ENCODE measurements around the gene CD1D.
"Not testable (repeated sequence)": the region's sequence is repeated elsewhere in the genome, so short reads cannot be mapped to it uniquely, and the experiment has no call there.

Gene CD1D

GRCh38 chr1:158180741-158181576 lies at the start of gene CD1D:
CD1D (plus strand) TSS chr1:158180895; CDS start chr1:158181102, 207 bp downstream.
- DNase-seq, result peak in 1 of 2 experiments; percentile 14

- DNase-seq, result no peak
Measured at GRCh38 chr1:158131217-158131616, 49.5 kb upstream of the CD1D start.

- no peak for DNase-seq
Measured at GRCh38 chr1:158140764-158141192, 39.9 kb upstream of the CD1D start.

- no peak for DNase-seq
Measured at GRCh38 chr1:158145173-158145719, 35.4 kb upstream of the CD1D start.

GRCh38 chr1:158146165-158146564 lies 34.5 kb upstream of the CD1D start:
- no peak for DNase-seq

GRCh38 chr1:158146739-158147138 lies 34.0 kb upstream of the CD1D start:
- DNase-seq, result no peak

- DNase-seq, result no peak
Measured at GRCh38 chr1:158147401-158147800, 33.3 kb upstream of the CD1D start.

GRCh38 chr1:158147869-158148268 lies 32.8 kb upstream of the CD1D start:
- DNase-seq, result no peak

- DNase-seq, result no peak
Measured at GRCh38 chr1:158148468-158148867, 32.2 kb upstream of the CD1D start.

- no peak for DNase-seq
Measured at GRCh38 chr1:158149175-158149574, 31.5 kb upstream of the CD1D start.

- peak; percentile 86 to 94 for DNase-seq
Measured at GRCh38 chr1:158149577-158150269, 31.0 kb upstream of the CD1D start.

GRCh38 chr1:158150523-158150922 lies 30.2 kb upstream of the CD1D start:
- DNase-seq, result no peak

GRCh38 chr1:158153179-158153578 lies 27.5 kb upstream of the CD1D start:
- no peak for DNase-seq

- no peak for DNase-seq
Measured at GRCh38 chr1:158153746-158154444, 26.8 kb upstream of the CD1D start.

- DNase-seq, result no peak
Measured at GRCh38 chr1:158154501-158154900, 26.2 kb upstream of the CD1D start.

GRCh38 chr1:158155673-158156072 lies 25.0 kb upstream of the CD1D start:
- no peak for DNase-seq

GRCh38 chr1:158159597-158159996 lies 21.1 kb upstream of the CD1D start:
- no peak for DNase-seq

- DNase-seq, result no peak
Measured at GRCh38 chr1:158161446-158161845, 19.2 kb upstream of the CD1D start.

GRCh38 chr1:158163000-158163947 lies 17.4 kb upstream of the CD1D start:
- no peak for DNase-seq

- no peak for DNase-seq
Measured at GRCh38 chr1:158169105-158169504, 11.6 kb upstream of the CD1D start.

- not testable (repeated sequence) for DNase-seq
Measured at GRCh38 chr1:158175915-158176314, 4.8 kb upstream of the CD1D start.

- DNase-seq, result no peak
Measured at GRCh38 chr1:158176399-158176798, 4.3 kb upstream of the CD1D start.
